KOPT-K1 (cell line): Measurements from ENCODE around the gene ULBP3.
"Not testable (repeated sequence)": the region's sequence is repeated elsewhere in the genome, so short reads cannot be mapped to it uniquely, and the experiment has no call there.

Source experiments
- H3K27ac ChIP-seq: fragments of 200-600 bp; sonication (generic); 2 replicates; pipeline ENCODE4 v1.5.1; 2016; ENCODE audit warnings: antibody characterized with exemption, mild to moderate bottlenecking, low read depth, low read length; ENCODE audit not compliant: poor library complexity, severe bottlenecking
- H3K36me3 ChIP-seq: fragments of 200-600 bp; sonication (generic); 2 replicates; pipeline ENCODE4 v1.5.1; 2017; ENCODE audit warnings: antibody characterized with exemption, mild to moderate bottlenecking, low read length, moderate library complexity; ENCODE audit not compliant: insufficient read depth
- H3K9me3 ChIP-seq: fragments of 200-600 bp; sonication (generic); 2 replicates; pipeline ENCODE4 v1.5.1; 2017; ENCODE audit warnings: antibody characterized with exemption, low read length, mild to moderate bottlenecking; ENCODE audit not compliant: insufficient read depth, poor library complexity, severe bottlenecking

Gene ULBP3

GRCh38 chr6:150018846-150019580 is 49.9 kb downstream of the ULBP3 start:
- Histone ChIP-seq H3K9me3 (no peaks in the 10 kb centered on the region), H3K27ac (no peak overlapping the region), H3K36me3 (no peaks in the 10 kb centered on the region)

- not testable (repeated sequence) for H3K27ac ChIP-seq, H3K9me3 ChIP-seq, H3K36me3 ChIP-seq
Observed at GRCh38 chr6:150017186-150017521, 51.8 kb downstream of the ULBP3 start.

DNA sequence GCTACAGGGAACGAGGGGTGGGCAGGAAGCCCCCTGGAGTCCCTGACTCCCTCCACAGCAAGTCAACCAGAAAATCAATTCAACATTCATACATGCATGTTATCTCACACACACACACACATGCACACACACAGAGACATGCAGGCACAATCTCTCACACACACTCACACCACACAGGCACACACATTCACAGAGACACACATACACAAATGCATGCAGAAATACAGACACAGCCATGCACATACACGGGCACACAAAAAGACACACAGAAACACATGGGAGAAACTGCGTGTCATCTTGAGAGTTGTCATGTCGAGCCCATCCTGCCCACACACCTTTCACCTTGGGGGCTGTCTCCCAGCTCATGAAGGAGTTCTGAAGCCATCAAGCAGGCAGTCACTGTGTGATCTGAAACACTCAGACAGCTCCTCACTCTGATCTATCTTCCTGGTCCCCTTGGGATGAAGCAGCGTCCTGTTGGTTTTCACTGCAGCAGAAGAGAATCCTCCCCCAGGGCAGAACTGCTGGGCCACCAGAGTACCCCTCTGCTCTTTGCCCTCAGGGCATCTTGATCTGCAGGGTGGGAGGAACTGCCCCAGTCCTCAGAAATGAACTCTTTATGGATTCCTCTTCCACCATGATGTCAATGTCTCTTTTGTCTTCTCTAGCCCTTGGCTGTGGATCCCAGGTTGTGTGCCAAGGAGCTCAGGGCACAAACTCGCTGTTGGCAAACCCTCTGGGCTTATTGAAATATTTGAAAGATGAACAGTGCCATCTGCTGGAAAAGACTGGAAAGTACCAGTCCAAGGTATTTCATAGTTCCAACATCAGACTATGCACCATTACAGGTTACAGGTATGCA is 52.4 kb downstream of the ULBP3 start:
- H3K9me3 ChIP-seq: no peaks in the 10 kb centered on the region
- no peaks in the 10 kb centered on the region for H3K36me3 ChIP-seq
- no peak overlapping the region for H3K27ac ChIP-seq

DNA sequence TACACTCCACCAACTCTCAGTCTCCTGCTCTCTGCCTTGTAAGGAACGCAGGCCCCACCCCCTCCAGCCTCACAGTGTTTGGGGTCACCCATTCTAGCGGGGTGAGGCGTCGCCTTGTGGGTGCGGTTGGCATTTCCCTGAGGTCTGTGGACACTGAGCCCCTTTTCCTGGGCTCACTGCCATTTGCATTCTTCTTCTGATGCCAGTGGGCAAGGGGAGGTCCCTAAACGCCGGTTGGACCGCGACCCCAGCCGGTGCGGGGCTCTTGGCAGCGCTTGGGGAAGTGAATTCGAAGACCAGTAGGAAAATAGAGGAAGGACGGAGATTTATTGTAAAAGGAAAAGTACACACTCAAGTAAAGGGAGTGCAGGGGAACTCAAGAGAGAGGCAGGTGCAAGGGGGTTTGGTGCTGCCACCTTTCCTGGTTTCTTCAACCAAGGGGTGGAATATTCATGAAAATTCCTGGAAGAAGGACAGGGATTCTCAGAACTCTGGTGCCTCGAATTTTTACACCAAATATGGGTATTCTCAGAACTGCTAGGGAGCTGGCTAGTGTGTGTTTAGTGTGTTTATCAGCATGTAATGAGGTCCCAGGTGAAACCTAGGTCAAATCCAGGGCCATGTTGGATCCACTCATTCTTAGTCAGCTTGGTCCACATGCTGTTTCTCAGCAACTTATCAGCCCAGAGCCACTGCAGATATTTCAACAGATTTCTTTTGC is 53.5 kb downstream of the ULBP3 start:
- H3K9me3 ChIP-seq, H3K27ac ChIP-seq, H3K36me3 ChIP-seq: not testable (repeated sequence)

DNA sequence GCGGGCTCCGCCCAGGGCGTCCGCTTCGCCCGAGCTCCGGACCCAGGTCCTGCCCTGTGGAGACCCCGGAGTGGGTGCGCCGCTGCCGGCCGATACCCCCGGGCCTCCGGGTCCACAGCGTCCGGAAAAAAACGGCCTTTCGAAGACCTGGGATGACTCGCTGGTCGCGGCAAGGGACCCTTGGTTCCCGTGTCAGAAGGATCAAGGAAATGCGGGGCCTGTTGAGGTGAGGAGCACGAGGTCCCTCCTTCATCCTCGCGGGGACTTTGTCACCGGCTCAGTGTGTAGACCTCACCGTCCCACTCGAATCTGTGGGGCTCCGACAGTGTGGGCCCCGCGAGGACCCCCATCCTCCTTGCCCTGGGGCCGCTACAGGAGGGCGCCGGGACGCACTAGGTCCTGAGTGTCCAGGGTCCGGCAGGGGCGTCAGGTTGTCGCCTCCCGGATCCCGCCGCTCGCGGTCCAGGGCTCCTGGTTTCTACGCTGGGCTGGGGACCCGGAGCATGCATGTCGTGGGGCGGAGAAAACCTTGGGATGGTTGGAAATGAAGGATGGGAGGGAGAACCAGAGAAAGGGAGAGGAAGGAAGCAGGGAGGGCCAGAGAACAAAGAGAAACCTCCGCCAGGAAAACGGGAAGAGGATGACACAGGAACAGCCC is 54.2 kb downstream of the ULBP3 start:
- not testable (repeated sequence) for H3K36me3 ChIP-seq, H3K9me3 ChIP-seq, H3K27ac ChIP-seq

GRCh38 chr6:150013785-150014622 is 54.9 kb downstream of the ULBP3 start:
- not testable (repeated sequence) for H3K36me3 ChIP-seq, H3K27ac ChIP-seq, H3K9me3 ChIP-seq

GRCh38 chr6:150012846-150013784 is 55.8 kb downstream of the ULBP3 start:
- not testable (repeated sequence) for H3K27ac ChIP-seq, H3K36me3 ChIP-seq, H3K9me3 ChIP-seq
